GM19372 (cell line): Measurements from ENCODE around the gene HK1.

Experiments
- ATAC-seq: cut with Tn5 transposase; IDR thresholded peaks from one replicate; pipeline ENCODE4 v1.9.1; 2021; ENCODE audit warnings: mild to moderate bottlenecking, low read depth, moderate library complexity; ENCODE audit not compliant: unreplicated experiment

HK1 gene

GRCh38 chr10:69366738-69367137, 88.4 kb downstream of the HK1 start:
- no peak for ATAC-seq

- ATAC-seq: no peak
Measured at GRCh38 chr10:69367469-69367868, 89.2 kb downstream of the HK1 start.

GRCh38 chr10:69372126-69372980, 94.1 kb downstream of the HK1 start:
- no peak for ATAC-seq

GRCh38 chr10:69374242-69374641, 95.9 kb downstream of the HK1 start:
- ATAC-seq: no peak

- ATAC-seq: no peak
Measured at GRCh38 chr10:69374931-69375306, 96.6 kb downstream of the HK1 start.

GRCh38 chr10:69375307-69376151, 97.2 kb downstream of the HK1 start:
- ATAC-seq: no peak

GRCh38 chr10:69376662-69377061, 98.4 kb downstream of the HK1 start:
- ATAC-seq: no peak

- no peak for ATAC-seq
Measured at GRCh38 chr10:69377191-69377590, 98.9 kb downstream of the HK1 start.

- no peak for ATAC-seq
Measured at GRCh38 chr10:69377933-69378332, 99.6 kb downstream of the HK1 start.

- no peak for ATAC-seq
Measured at GRCh38 chr10:69379800-69380199, 101.5 kb downstream of the HK1 start.

GRCh38 chr10:69382382-69383117, 104.3 kb downstream of the HK1 start:
- ATAC-seq: no peak

GRCh38 chr10:69383558-69383957, 105.3 kb downstream of the HK1 start:
- ATAC-seq: no peak

GRCh38 chr10:69384320-69384719, 106.0 kb downstream of the HK1 start:
- ATAC-seq: no peak

- ATAC-seq: no peak
Measured at GRCh38 chr10:69385454-69386350, 107.4 kb downstream of the HK1 start.

- no peak for ATAC-seq
Measured at GRCh38 chr10:69387500-69387899, 109.2 kb downstream of the HK1 start.

GRCh38 chr10:69388488-69388887, 110.2 kb downstream of the HK1 start:
- ATAC-seq: no peak

GRCh38 chr10:69389827-69390490, 111.7 kb downstream of the HK1 start:
- ATAC-seq: no peak

GRCh38 chr10:69391158-69391557, 112.9 kb downstream of the HK1 start:
- ATAC-seq: no peak

- peak; percentile 92 for ATAC-seq
Measured at GRCh38 chr10:69392481-69393000, 114.2 kb downstream of the HK1 start.
